ENCODE results near the gene AOC2. TPM values are rescaled to one million over a fixed set of nuclear protein-coding genes. Genes with fewer than 3 reads are reported as not detected.

Gene AOC2
- total and polyA plus RNA-seq, 2 of the 13 experiments (the other 11 are each of a cell fraction or from before 2014, with no cell fraction given) = 1.2 to 3.3 TPM

DNA sequence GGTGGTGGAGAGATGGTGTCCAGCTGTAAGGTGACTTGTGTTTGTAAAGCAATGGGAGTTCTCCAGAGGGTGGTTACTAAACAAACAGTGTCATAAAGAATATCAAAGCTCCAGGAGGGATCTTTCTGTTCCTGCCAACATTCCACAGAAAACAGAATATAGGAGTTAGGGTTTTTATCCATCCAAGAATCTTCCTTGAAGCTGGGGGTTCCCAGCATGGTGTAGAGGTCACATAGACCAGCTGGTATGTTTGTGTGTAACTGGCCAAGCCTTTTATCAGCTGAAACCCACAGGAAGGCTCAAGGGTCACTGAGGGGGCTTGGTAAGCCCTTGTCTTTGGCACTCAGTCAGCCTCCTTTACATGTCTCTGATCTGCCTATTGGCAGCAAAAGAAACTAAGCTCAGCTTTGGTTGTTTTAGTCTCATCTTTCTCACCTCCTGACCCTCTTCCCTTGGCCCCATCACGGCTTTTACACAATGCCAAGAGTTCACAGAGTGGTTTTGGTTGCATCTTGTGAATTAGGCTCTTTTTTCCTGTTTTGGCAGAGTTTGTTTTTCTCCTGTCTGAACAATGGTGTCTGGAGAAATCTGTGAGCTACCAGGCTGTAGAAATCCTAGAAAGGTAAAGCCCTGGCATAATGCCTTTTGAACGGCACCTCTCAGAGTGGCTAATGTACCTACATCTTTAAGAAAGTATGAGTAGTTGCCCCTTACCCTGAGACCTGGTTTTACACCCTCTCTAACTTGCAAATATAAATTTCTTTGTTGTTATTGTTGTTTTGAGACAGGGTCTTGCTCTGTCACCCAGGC lies 41.1 kb upstream of the AOC2 start (continued):
- TF ChIP-seq NFYC (CRISPR knock-in tag; IDR thresholded peaks at IDR 0.05) = no peak
- TF ChIP-seq, protein P1, sequence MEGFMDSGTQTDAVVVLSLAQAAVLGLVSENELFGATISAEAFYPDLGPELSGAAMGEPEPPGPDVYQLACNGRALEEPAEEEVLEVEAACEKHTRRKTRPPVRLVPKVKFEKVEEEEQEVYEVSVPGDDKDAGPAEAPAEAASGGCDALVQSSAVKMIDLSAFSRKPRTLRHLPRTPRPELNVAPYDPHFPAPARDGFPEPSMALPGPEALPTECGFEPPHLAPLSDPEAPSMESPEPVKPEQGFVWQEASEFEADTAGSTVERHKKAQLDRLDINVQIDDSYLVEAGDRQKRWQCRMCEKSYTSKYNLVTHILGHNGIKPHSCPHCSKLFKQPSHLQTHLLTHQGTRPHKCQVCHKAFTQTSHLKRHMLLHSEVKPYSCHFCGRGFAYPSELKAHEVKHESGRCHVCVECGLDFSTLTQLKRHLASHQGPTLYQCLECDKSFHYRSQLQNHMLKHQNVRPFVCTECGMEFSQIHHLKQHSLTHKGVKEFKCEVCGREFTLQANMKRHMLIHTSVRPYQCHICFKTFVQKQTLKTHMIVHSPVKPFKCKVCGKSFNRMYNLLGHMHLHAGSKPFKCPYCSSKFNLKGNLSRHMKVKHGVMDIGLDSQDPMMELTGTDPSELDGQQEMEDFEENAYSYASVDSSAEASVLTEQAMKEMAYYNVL (CRISPR knock-in tag; IDR thresholded peaks at IDR 0.05; ENCODE audit: borderline replicate concordance) = peak; percentile 74; the same call in 1 of the 2 replicates
- TF ChIP-seq NCOR1 (IDR thresholded peaks at IDR 0.05; ENCODE audit: borderline replicate concordance, low read length) = peak; percentile 71; the same call in 1 of the 2 replicates
- TF ChIP-seq, protein P2, sequence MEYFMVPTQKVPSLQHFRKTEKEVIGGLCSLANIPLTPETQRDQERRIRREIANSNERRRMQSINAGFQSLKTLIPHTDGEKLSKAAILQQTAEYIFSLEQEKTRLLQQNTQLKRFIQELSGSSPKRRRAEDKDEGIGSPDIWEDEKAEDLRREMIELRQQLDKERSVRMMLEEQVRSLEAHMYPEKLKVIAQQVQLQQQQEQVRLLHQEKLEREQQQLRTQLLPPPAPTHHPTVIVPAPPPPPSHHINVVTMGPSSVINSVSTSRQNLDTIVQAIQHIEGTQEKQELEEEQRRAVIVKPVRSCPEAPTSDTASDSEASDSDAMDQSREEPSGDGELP (IDR thresholded peaks at IDR 0.05; ENCODE audit: borderline replicate concordance, low read depth) = peak; percentile 99
- TF ChIP-seq ZNF672 (CRISPR knock-in tag; IDR thresholded peaks at IDR 0.05) = no peak
- TF ChIP-seq ZSCAN30 (CRISPR knock-in tag; IDR thresholded peaks at IDR 0.05) = no peak
- TF ChIP-seq, protein P3, sequence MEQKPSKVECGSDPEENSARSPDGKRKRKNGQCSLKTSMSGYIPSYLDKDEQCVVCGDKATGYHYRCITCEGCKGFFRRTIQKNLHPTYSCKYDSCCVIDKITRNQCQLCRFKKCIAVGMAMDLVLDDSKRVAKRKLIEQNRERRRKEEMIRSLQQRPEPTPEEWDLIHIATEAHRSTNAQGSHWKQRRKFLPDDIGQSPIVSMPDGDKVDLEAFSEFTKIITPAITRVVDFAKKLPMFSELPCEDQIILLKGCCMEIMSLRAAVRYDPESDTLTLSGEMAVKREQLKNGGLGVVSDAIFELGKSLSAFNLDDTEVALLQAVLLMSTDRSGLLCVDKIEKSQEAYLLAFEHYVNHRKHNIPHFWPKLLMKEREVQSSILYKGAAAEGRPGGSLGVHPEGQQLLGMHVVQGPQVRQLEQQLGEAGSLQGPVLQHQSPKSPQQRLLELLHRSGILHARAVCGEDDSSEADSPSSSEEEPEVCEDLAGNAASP (CRISPR knock-in tag; IDR thresholded peaks at IDR 0.05; ENCODE audit: borderline replicate concordance) = no peak
- TF ChIP-seq, protein P4, sequence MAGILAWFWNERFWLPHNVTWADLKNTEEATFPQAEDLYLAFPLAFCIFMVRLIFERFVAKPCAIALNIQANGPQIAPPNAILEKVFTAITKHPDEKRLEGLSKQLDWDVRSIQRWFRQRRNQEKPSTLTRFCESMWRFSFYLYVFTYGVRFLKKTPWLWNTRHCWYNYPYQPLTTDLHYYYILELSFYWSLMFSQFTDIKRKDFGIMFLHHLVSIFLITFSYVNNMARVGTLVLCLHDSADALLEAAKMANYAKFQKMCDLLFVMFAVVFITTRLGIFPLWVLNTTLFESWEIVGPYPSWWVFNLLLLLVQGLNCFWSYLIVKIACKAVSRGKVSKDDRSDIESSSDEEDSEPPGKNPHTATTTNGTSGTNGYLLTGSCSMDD (CRISPR knock-in tag; IDR thresholded peaks at IDR 0.05) = no peak
- no peak for TF ChIP-seq BORCS8-MEF2B (CRISPR knock-in tag; IDR thresholded peaks at IDR 0.05)
- TF ChIP-seq, protein P5, sequence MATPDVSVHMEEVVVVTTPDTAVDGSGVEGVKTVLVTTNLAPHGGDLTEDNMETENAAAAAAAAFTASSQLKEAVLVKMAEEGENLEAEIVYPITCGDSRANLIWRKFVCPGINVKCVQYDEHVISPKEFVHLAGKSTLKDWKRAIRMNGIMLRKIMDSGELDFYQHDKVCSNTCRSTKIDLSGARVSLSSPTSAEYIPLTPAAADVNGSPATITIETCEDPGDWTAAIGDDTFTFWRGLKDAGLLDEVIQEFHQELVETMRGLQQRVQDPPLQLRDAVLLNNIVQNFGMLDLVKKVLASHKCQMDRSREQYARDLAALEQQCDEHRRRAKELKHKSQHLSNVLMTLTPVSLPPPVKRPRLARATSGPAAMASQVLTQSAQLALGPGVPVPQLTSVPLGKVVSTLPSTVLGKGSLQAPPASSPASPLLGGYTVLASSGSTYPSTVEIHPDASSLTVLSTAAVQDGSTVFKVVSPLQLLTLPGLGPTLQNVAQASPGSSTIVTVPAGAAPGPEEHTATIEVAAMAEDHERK (CRISPR knock-in tag; IDR thresholded peaks at IDR 0.05; ENCODE audit: low read depth) = no peak
- no peak for TF ChIP-seq SOX13 (IDR thresholded peaks at IDR 0.05)
- peak in 1 of 2 experiments; percentile 67; a peak in 1 of 4 replicates for TF ChIP-seq SOX13 (CRISPR knock-in tag; conservative IDR thresholded peaks at IDR 0.05 in 1 of 2, IDR thresholded peaks at IDR 0.05 in 1 of 2)
- TF ChIP-seq, protein P6, sequence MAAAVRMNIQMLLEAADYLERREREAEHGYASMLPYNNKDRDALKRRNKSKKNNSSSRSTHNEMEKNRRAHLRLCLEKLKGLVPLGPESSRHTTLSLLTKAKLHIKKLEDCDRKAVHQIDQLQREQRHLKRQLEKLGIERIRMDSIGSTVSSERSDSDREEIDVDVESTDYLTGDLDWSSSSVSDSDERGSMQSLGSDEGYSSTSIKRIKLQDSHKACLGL (CRISPR knock-in tag; IDR thresholded peaks at IDR 0.05) = no peak
- TF ChIP-seq ADNP (CRISPR knock-in tag; IDR thresholded peaks at IDR 0.05) = no peak
- peak; percentile 72; the same call in 1 of the 2 replicates for TF ChIP-seq NFIC (IDR thresholded peaks at IDR 0.05; ENCODE audit: low read length)
- no peak for TF ChIP-seq ZFP1 (CRISPR knock-in tag; IDR thresholded peaks at IDR 0.05)
- no peak for TF ChIP-seq RORA (CRISPR knock-in tag; IDR thresholded peaks at IDR 0.05)
- no peak for TF ChIP-seq HMGA1 (CRISPR knock-in tag; conservative IDR thresholded peaks at IDR 0.05)

All from HepG2 (cell line).